H1 (cell line): ENCODE results near the gene ZNF681. TPM values are rescaled to one million over a fixed set of nuclear protein-coding genes. Genes with fewer than 3 reads are reported as not detected.

Source experiments
- CTCF ChIA-PET: fragments of 300-600 bp; sonication (Branson Sonifier 250); formaldehyde crosslinking; loops from one replicate; lab custom pipeline; 2021; ENCODE audit not compliant: partially characterized antibody; lab: Charles Lee
- POLR2A ChIA-PET: fragments of 300-600 bp; sonication (Branson Sonifier 250); formaldehyde crosslinking; loops from one replicate; lab custom pipeline; 2021; ENCODE audit warnings: inconsistent platforms; ENCODE audit not compliant: partially characterized antibody; lab: Charles Lee
- DNase-seq, 2 experiments: peaks; one replicate each; pipeline versions ENCODE4 v3.0.0 to v3.0.0-alpha.2; 2010 to 2022; ENCODE audit warnings: low spot score in 2 of 2, low read depth in 1 of 2, mixed read lengths in 1 of 2
- FAIRE-seq: peaks from 2 replicates; lab custom pipeline; 2011; peaks lifted over from hg19 to GRCh38; lab: Jason Lieb, UNC
- H2AFZ ChIP-seq: 2 replicates; pipeline ENCODE4 v1.8.1; 2012; ENCODE audit warnings: low read length, inconsistent platforms
- H2AK5ac ChIP-seq: 2 replicates; pipeline ENCODE4 v1.6.1; 2013; ENCODE audit warnings: low read depth, low read length
- H2BK120ac ChIP-seq: replicated peaks from 2 replicates; pipeline ENCODE3; 2013; ENCODE audit warnings: low read depth, low read length, inconsistent platforms
- H2BK12ac ChIP-seq: 2 replicates; pipeline ENCODE4 v1.6.1; 2013; ENCODE audit warnings: low read depth, low read length
- H2BK15ac ChIP-seq: 2 replicates; pipeline ENCODE4 v1.6.1; 2013; ENCODE audit warnings: low read length
- H2BK20ac ChIP-seq: 2 replicates; pipeline ENCODE4 v1.6.1; 2013; ENCODE audit warnings: low read length
- H2BK5ac ChIP-seq: 2 replicates; pipeline ENCODE4 v1.6.1; 2013; ENCODE audit warnings: low read depth, low read length
- H3K14ac ChIP-seq: 2 replicates; pipeline ENCODE4 v1.6.1; 2013; ENCODE audit warnings: inconsistent platforms; ENCODE audit not compliant: insufficient read length
- H3K18ac ChIP-seq: 2 replicates; pipeline ENCODE4 v1.6.1; 2013; ENCODE audit warnings: low read length; ENCODE audit errors: extremely low read depth
- H3K23ac ChIP-seq: 2 replicates; pipeline ENCODE4 v1.6.1; 2013; ENCODE audit warnings: inconsistent platforms; ENCODE audit not compliant: insufficient read length
- H3K23me2 ChIP-seq: 2 replicates; pipeline ENCODE4 v1.6.1; 2013; ENCODE audit warnings: low read depth, low read length
- H3K27ac ChIP-seq: 2 replicates; pipeline ENCODE4 v1.6.1; 2011; ENCODE audit warnings: low read depth, low read length, inconsistent platforms
- H3K27me3 ChIP-seq, 4 experiments: replicated peaks in 1 of 4; 1 replicate in 1 of 4; 2 replicates in 3 of 4; pipeline versions ENCODE4 v1.6.1 to v1.8.1; 2011 to 2013; ENCODE audit warnings: low read length in 3 of 4, mild to moderate bottlenecking in 3 of 4, inconsistent platforms in 2 of 4, mixed read lengths in 2 of 4, moderate library complexity in 1 of 4; ENCODE audit not compliant: control insufficient read depth in 3 of 4, insufficient read depth in 3 of 4; ENCODE audit errors: extremely low read depth in 1 of 4
- H3K36me3 ChIP-seq, 4 experiments: 2 replicates each; pipeline versions ENCODE4 v1.6.1 to v1.8.1; 2011 to 2013; ENCODE audit warnings: mild to moderate bottlenecking in 4 of 4, low read length in 3 of 4, moderate library complexity in 2 of 4, control low read depth in 1 of 4, inconsistent platforms in 1 of 4; ENCODE audit not compliant: insufficient read depth in 4 of 4, control insufficient read depth in 2 of 4
- H3K4ac ChIP-seq: replicated peaks from 2 replicates; pipeline ENCODE3; 2013; ENCODE audit warnings: low read length, low read depth, mixed read lengths, inconsistent platforms; ENCODE audit not compliant: insufficient read length
- H3K4me1 ChIP-seq, 4 experiments: replicated peaks in 1 of 4; 1 replicate in 1 of 4; 2 replicates in 3 of 4; pipeline versions ENCODE4 v1.6.1 to v1.8.1; 2011 to 2013; ENCODE audit warnings: low read length in 3 of 4, inconsistent platforms in 2 of 4, mixed read lengths in 1 of 4; ENCODE audit not compliant: insufficient read depth in 4 of 4, control insufficient read depth in 3 of 4
- H3K4me2 ChIP-seq, 2 experiments: 2 replicates each; pipeline versions ENCODE4 v1.6.1 to v1.8.1; 2011 to 2013; ENCODE audit warnings: low read depth in 2 of 2, low read length in 2 of 2, control low read depth in 1 of 2, inconsistent platforms in 1 of 2, mild to moderate bottlenecking in 1 of 2; ENCODE audit not compliant: insufficient read depth in 1 of 2
- H3K4me3 ChIP-seq, 4 experiments: fragments of 200-600, 300-600 bp in 1 of 4; sonication (generic), shearing (Covaris generic), sonication (Bioruptor Twin) in 1 of 4; 2 replicates each; pipeline versions ENCODE4 v1.5.1 to v1.8.1; 2011 to 2016; ENCODE audit warnings: low read length in 4 of 4, low read depth in 3 of 4, control low read depth in 2 of 4, inconsistent platforms in 2 of 4, mild to moderate bottlenecking in 2 of 4, mixed read lengths in 1 of 4, moderate library complexity in 1 of 4; ENCODE audit not compliant: insufficient read depth in 2 of 4; ENCODE audit errors: extremely low read depth in 1 of 4
- H3K56ac ChIP-seq: replicated peaks from 2 replicates; pipeline ENCODE3; 2013; ENCODE audit warnings: low read depth, mild to moderate bottlenecking, mixed read lengths, low read length, inconsistent platforms; ENCODE audit not compliant: insufficient read length
- H3K79me1 ChIP-seq: 2 replicates; pipeline ENCODE4 v1.6.1; 2013; ENCODE audit warnings: low read depth, low read length, control low read depth
- H3K79me2 ChIP-seq, 2 experiments: 2 replicates each; pipeline versions ENCODE4 v1.6.1 to v1.8.1; 2012 to 2013; ENCODE audit warnings: low read length in 2 of 2, mild to moderate bottlenecking in 2 of 2, inconsistent platforms in 1 of 2; ENCODE audit not compliant: insufficient read depth in 2 of 2, control insufficient read depth in 1 of 2
- H3K9ac ChIP-seq, 4 experiments: replicated peaks in 1 of 4; 1 replicate in 1 of 4; 2 replicates in 3 of 4; pipeline versions ENCODE4 v1.6.1 to v1.8.1; 2011 to 2013; ENCODE audit warnings: low read depth in 3 of 4, low read length in 3 of 4, control low read depth in 2 of 4, mild to moderate bottlenecking in 2 of 4, moderate library complexity in 2 of 4, inconsistent platforms in 1 of 4; ENCODE audit errors: extremely low read depth in 1 of 4
- H3K9me3 ChIP-seq, 2 experiments: 2 replicates each; pipeline versions ENCODE4 v1.6.1 to v1.8.1; 2012 to 2013; ENCODE audit warnings: mild to moderate bottlenecking in 2 of 2, moderate library complexity in 2 of 2, control low read depth in 1 of 2, inconsistent platforms in 1 of 2, low read depth in 1 of 2, low read length in 1 of 2, mixed read lengths in 1 of 2; ENCODE audit not compliant: insufficient read depth in 2 of 2
- H4K20me1 ChIP-seq, 2 experiments: replicated peaks in 1 of 2; 2 replicates each; pipeline versions ENCODE3 to v1.8.1; 2011 to 2013; ENCODE audit warnings: inconsistent platforms in 2 of 2, low read length in 2 of 2, mild to moderate bottlenecking in 1 of 2; ENCODE audit not compliant: insufficient read depth in 2 of 2, control insufficient read depth in 1 of 2
- H4K5ac ChIP-seq: 2 replicates; pipeline ENCODE4 v1.6.1; 2013; ENCODE audit warnings: low read length, low read depth, mixed read lengths, inconsistent platforms; ENCODE audit not compliant: insufficient read length
- H4K8ac ChIP-seq: 2 replicates; pipeline ENCODE4 v1.8.0; 2013; ENCODE audit warnings: mild to moderate bottlenecking, moderate library complexity, low read length, inconsistent platforms; ENCODE audit not compliant: insufficient read depth; ENCODE audit errors: extremely low read depth
- H4K91ac ChIP-seq: replicated peaks from 2 replicates; pipeline ENCODE3; 2013; ENCODE audit warnings: low read length, mixed read lengths, inconsistent platforms; ENCODE audit not compliant: insufficient read length
- ASH2L ChIP-seq: fragments of 200-600, 300-600 bp; sonication (generic); IDR thresholded peaks from one replicate; pipeline ENCODE4 v1.7.1; 2017; ENCODE audit warnings: low read length
- CEBPB ChIP-seq: IDR thresholded peaks from 2 replicates; pipeline ENCODE4 v1.6.1; 2012; ENCODE audit warnings: low read depth, low read length
- KDM5A ChIP-seq: fragments of 200-600 bp; IDR thresholded peaks from 2 replicates; pipeline ENCODE4 v1.7.1; 2012; ENCODE audit warnings: mild to moderate bottlenecking, low read length, inconsistent platforms, mixed read lengths
- NRF1 ChIP-seq: IDR thresholded peaks from 2 replicates; pipeline ENCODE4 v1.6.1; 2011; ENCODE audit warnings: mild to moderate bottlenecking, low read depth, low read length, improper control_type of control experiment
- PHF8 ChIP-seq: fragments of 200-600 bp; sonication (generic); conservative IDR thresholded peaks from 2 replicates; pipeline ENCODE4 v1.7.1; 2012; ENCODE audit warnings: low read depth, mild to moderate bottlenecking, inconsistent platforms, low read length, moderate library complexity
- POLR2AphosphoS5 ChIP-seq: IDR thresholded peaks from 2 replicates; pipeline ENCODE4 v1.6.1; 2011; ENCODE audit warnings: low read depth, low read length
- TAF1 ChIP-seq: IDR thresholded peaks from 2 replicates; pipeline ENCODE4 v1.6.1; 2011; ENCODE audit warnings: mild to moderate bottlenecking, low read depth, low read length
- TAF7 ChIP-seq: optimal IDR thresholded peaks from 2 replicates; pipeline ENCODE3; 2011; ENCODE audit warnings: low read depth, mild to moderate bottlenecking, inconsistent platforms, low read length, moderate library complexity, borderline replicate concordance
- WGBS, 2 experiments: shearing (Covaris generic) in 1 of 2; methylation state at CpG; one replicate each; pipeline versions ENCODE4 v1.1.6 to v1.1.7; 2013 to 2015; ENCODE audit warnings: low lambda C conversion rate in 2 of 2, mixed read lengths in 2 of 2, inconsistent platforms in 1 of 2, low coverage in 1 of 2, missing lambda C conversion rate in 1 of 2; ENCODE audit not compliant: insufficient replicate concordance in 2 of 2, insufficient coverage in 1 of 2, insufficient read length in 1 of 2; ENCODE audit errors: extremely low coverage in 1 of 2, missing lambda C conversion rate in 1 of 2; 5-methylcytosine and 5-hydroxymethylcytosine counted together
- long read RNA-seq, 2 experiments: library from RNA in 1 of 2; library from capped mRNA in 1 of 2; stranded (forward); transcript quantifications; one replicate each; pipeline ENCODE4 v2.0.0, GENCODE V29; 2021; ENCODE audit warnings: inconsistent platforms in 1 of 2
- polyA minus RNA-seq, 3 experiments: library from RNA; depleted of rRNA, polyadenylated mRNA; stranded (reverse); fragments of >200 nt; gene quantifications; 1 replicate in 2 of 3; 2 replicates in 1 of 3; pipeline ENCODE4 v1.2.3, GENCODE V29; 2011
- polyA plus RNA-seq, 7 experiments: library from polyadenylated mRNA; depleted of rRNA in 3 of 7; stranded (reverse) in 5 of 7; unstranded in 2 of 7; fragments of >200 nt in 5 of 7; fragments of 200-250 nt in 2 of 7; gene quantifications; 1 replicate in 5 of 7; 2 replicates in 1 of 7; 4 replicates in 1 of 7; pipeline versions ENCODE4 v1.2.1 to v1.2.3, GENCODE V29; 2011 to 2013; ENCODE audit warnings: missing spikeins in 2 of 7, mixed read lengths in 2 of 7
- total RNA-seq: library from RNA; stranded (reverse); fragmentation: NEBNext Ultra II Directional; extraction: Animal tissue kit (Norgen Biotek cat#: 25700); gene quantifications from 2 replicates; pipeline ENCODE4 v1.2.1, GENCODE V29; 2021

The ZNF681 gene
- 6.8 and 7.9 TPM in 2 replicates for total RNA-seq
- 0.86 and 1.1 TPM in 2 replicates for polyA plus RNA-seq (2011; rRNA removed)
- 1.4 TPM for polyA plus RNA-seq (2011; cell fraction: cytosol; rRNA removed)
- polyA plus RNA-seq (2011; cell fraction: nucleus; rRNA removed) = 1.5 TPM
- polyA plus RNA-seq (2012, experiment 1 of 2) = 0.61 to 1.5 TPM (median 1.4 TPM) in 4 replicates
- polyA plus RNA-seq (2012, experiment 2 of 2) = 0.10 TPM
- polyA plus RNA-seq (2013, experiment 1 of 2) = 5.3 TPM
- polyA plus RNA-seq (2013, experiment 2 of 2) = 4.3 TPM
- 1.6 and 4.0 TPM in 2 replicates for polyA minus RNA-seq (2011; rRNA and poly(A)+ RNA removed)
- polyA minus RNA-seq (2011; cell fraction: cytosol; rRNA and poly(A)+ RNA removed) = 1.8 TPM
- 10.0 TPM for polyA minus RNA-seq (2011; cell fraction: nucleus; rRNA and poly(A)+ RNA removed)
- long read RNA-seq, experiment 1, full-length matches to known transcripts = 1 of 7 reads
- long read RNA-seq, experiment 1, partial matches to known transcripts = 0 of 7 reads
- long read RNA-seq, experiment 1, other reads (novel, unspliced or antisense) = 6 of 7 reads
- long read RNA-seq, experiment 2, full-length matches to known transcripts = 1 of 2 reads
- long read RNA-seq, experiment 2, partial matches to known transcripts = 0 of 2 reads
- long read RNA-seq, experiment 2, other reads (novel, unspliced or antisense) = 1 of 2 reads

DNA sequence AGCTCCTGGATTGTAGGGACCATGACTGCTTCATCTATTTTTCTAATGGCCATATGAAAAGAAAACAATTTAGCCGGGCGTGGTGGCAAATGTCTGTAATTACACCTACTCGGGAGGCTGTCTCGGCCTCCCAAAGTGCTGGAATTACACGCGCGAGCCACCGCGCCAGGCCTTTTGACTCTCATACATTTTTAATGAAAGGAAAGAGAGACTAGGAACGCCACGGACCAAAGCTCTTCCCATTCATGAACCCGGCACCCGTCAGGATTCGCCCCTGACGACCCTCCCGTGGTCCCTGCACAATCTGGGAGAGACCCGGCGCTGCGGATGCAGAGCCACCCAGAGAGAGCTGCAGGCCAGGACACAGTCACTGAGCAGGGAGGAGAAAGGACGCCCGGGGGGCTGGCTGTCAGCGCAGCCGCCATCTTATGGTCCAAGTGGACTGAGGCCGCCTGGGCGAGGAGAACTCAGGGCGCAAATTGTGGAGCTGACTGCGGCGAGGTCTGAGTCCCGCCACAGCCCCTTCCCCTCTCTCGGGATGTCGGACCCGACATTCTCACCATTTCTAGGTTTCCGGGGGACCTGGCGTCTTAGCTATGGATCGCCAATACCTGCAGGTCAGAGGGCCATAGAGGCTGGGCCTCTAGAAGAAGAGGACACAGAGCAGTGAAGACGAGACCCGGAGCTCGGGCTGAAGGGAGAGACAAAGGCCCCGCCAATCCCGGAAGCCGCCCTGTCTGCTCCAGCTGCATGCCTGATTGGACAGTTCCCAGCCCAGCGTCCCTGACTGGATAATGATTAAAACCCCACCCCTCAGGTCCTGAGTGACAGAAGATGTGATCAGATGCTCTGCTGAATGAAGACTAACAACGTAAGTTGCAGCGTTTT lies at the start of gene ZNF681:
ZNF681 (minus strand) TSS at position 705 of the 888 bp plus-strand sequence; CDS start at position 563, 142 bp downstream.
- Histone ChIP-seq H2BK15ac (no peak within 1 kb of the TSS), H4K8ac (peak within 1 kb of the TSS; percentile 94), H3K23ac (no peak within 1 kb of the TSS), H3K4me2 (peak within 1 kb of the TSS; percentile 19 to 62), H2BK20ac (no peak within 1 kb of the TSS), H3K27ac (peak within 1 kb of the TSS; percentile 60; the same call in 1 of the 2 replicates), H4K91ac (no peak within 1 kb of the TSS), H3K9ac (peak within 1 kb of the TSS in 3 of 4 experiments; percentile 65 to 84 (median 74); a peak in 6 of 7 replicates), H2AFZ (no peak within 1 kb of the TSS), H3K79me2 (peaks cover 0 to 3% of the 10 kb centered on the region in 2 experiments; a peak in 2 of 4 replicates), H4K20me1 (no peaks in the 10 kb centered on the region), H2AK5ac (no peak within 1 kb of the TSS), H3K18ac (peak within 1 kb of the TSS; percentile 60; the same call in 1 of the 2 replicates), H3K27me3 (no peaks in the 10 kb centered on the region; a peak in 1 of 7 replicates), H3K23me2 (peaks cover 4% of the 10 kb centered on the region; the same call in 1 of the 2 replicates), H3K4me1 (no peaks in the 10 kb centered on the region; a peak in 1 of 7 replicates), H3K9me3 (peaks cover 0 to 31% of the 10 kb centered on the region in 2 experiments; a peak in 2 of 4 replicates), H3K36me3 (no peaks in the 10 kb centered on the region), H3K79me1 (no peaks in the 10 kb centered on the region; the same call in 1 of the 2 replicates), H3K4me3 (peak within 1 kb of the TSS; percentile 61 to 79 (median 70)), H2BK5ac (peak within 1 kb of the TSS; percentile 78; the same call in 1 of the 2 replicates), H3K14ac (no peak within 1 kb of the TSS), H2BK120ac (no peak within 1 kb of the TSS), H2BK12ac (peak within 1 kb of the TSS; percentile 39; the same call in 1 of the 2 replicates), H4K5ac (no peak within 1 kb of the TSS), H3K56ac (no peak within 1 kb of the TSS), H3K4ac (no peak within 1 kb of the TSS)
- FAIRE-seq (no peak), DNase-seq (peak; percentile 46 to 57)
- ChIA-PET CTCF (interaction anchor here (1.4 kb wide), 1 partner anchor 35 kb away, joined by 3 read pairs; no protein-coding TSS in a partner anchor), POLR2A (interaction anchor here (0.7 to 2.7 kb wide), 11 partner anchors 10 to 363 kb away, joined by 3 to 12 read pairs (median 3); partner anchors contain the start of gene ZNF675)
- 37% methylated on average over 29 of the region's 44 CpGs; no CpG with 5 or more reads in 1 of the 2 experiments for WGBS, 2 experiments
- no peak for TF ChIP-seq CEBPB
- no peak for TF ChIP-seq NRF1
- TF ChIP-seq POLR2AphosphoS5 = peak; percentile 44; the same call in 1 of the 2 replicates
- TF ChIP-seq TAF1 = peak; percentile 75
- TF ChIP-seq PHF8 = peak; percentile 65
- peak; percentile 19 for TF ChIP-seq TAF7
- TF ChIP-seq ASH2L = peak; percentile 50
- no peak for TF ChIP-seq KDM5A
